NOMO-1 (cell line): Measurements from ENCODE around the gene SCP2.

Experiments
- DNase-seq, 2 experiments: peaks; one replicate each; lab custom pipeline; 2025; ENCODE audit not compliant: unreplicated experiment in 2 of 2; lab: John Stamatoyannopoulos, UW

SCP2 gene

DNA sequence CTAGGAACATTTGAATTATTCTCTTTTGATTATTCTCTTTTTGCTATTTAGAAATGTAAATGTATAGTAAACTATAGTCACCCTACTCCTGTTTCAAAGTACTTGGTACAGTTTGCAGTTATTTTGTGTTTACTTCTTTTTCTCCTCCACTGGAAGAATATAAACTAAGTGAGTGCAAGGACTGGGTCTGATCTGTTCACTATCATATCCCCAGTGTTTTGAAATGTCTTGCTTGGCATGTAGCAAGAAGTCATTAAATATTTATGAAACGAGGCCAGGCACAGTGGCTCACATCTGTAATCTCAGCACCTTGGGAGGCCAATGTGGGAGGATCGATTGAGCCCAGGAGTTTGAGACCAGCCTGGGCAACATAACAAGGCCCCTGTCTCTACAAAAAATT, 99.2 kb downstream of the SCP2 start:
- no peak for DNase-seq

DNA sequence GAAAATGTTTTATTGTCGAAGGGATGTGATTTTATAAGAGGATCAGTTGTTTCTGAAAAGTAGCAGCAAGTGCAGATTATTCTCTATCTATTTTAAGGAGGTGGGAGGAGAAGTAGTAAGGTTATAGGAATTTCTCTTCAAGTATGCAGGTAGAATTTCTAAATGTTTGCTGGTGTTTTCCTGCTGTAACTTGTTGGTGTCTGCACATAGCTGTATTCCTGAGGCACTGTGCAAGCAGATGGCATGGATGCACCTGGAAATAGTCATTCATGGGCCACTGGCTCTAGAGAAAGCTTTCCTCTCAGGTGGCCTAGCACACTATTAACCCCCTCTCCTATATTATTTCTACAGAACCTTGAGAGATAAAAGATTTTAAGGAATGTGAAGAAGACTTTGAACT, 104.7 kb downstream of the SCP2 start:
- DNase-seq: no peak

DNA sequence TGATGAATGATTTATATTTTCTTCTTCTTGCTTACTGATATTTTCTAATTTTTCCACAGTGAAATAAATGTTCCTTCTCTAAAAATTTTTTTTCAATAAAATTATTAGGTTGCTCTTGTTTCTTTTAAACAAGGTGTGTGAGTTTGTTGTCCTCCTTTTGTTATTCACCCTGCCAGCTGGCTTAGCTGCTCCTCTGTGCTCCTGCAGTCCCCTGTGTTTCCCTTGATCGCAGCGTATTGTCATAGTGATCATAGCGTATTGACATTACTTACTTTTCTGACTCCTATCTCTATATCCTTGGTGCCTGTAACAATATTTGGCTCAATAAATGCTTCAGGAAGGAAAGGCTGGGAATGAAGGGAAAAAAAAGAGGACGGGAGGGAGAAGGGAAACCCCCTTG, 110.1 kb downstream of the SCP2 start:
- no peak for DNase-seq

DNA sequence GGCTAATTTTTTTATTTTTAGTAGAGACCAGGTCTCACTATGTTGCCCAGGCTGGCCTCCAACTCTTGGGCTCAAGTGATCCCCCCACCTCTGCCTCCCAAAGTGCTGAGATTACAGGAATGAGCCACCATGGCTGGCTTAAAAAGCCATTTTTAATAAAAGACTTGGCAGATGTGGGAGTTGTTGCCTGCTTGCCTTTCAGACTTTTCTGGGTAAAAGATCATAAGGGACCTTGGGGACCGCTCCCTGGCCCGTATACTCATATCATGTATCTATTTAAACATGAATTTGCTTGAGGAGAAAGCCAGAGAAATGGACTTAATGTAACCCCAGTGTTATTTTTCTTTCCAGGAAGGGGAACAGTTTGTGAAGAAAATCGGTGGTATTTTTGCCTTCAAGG, 111.5 kb downstream of the SCP2 start:
- DNase-seq: no peak

DNA sequence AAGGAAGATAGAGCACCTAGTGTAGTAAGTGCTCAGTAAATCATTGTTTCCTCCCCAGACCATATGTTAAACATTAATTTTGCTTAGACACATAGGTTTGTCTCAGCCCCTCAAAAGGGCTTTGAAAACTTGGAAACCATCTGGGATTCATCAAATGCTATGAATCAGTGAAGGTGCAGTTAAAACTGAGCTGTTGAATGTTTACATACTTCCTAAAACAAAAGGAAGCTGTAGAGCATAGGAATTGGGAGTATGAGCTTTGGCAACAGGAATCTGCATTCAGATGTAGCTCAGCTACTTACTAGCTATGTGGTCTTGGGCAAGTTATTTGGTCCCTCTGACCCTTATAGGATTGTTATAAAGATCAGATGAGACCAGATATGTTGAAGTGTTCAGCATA, 116.2 kb downstream of the SCP2 start:
- DNase-seq: no peak

DNA sequence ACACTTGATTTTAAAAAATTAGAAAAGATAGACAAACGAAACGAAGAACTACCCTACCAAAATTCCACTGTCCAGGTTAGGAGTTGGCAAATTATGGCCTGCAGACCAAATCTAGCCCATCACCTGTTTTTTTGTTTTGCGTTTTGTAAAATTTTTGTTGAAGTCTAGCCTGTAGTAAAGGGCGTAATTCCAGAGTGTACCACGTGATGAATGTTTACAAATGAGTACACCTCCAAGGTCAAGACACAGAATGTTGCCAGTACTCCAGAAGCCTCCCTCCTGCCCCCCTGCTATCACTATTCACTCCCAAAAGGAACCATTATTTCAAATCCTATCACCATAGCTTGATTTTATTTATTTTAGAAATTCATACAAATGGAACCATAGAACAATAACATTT, 117.8 kb downstream of the SCP2 start:
- DNase-seq: no peak

DNA sequence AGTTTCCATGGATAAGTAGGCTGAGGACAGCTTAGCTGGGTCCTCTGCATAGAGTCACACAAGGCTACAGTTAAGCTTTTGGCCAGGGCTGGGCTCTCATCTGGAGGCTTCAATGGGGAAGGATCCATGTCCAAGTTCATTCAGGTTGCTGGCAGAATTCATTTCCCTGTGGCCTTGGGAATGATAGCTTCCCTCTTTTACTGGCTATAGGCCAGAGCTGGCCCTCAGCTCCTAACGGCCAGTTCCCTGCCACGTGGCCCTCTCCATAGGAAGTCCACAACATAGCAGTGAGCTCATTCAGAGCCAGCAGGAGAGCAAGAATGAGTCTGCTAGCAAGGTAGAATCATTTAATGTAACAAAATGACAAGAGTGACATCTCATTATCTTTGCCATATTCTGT, 119.9 kb downstream of the SCP2 start:
- DNase-seq: no peak

DNA sequence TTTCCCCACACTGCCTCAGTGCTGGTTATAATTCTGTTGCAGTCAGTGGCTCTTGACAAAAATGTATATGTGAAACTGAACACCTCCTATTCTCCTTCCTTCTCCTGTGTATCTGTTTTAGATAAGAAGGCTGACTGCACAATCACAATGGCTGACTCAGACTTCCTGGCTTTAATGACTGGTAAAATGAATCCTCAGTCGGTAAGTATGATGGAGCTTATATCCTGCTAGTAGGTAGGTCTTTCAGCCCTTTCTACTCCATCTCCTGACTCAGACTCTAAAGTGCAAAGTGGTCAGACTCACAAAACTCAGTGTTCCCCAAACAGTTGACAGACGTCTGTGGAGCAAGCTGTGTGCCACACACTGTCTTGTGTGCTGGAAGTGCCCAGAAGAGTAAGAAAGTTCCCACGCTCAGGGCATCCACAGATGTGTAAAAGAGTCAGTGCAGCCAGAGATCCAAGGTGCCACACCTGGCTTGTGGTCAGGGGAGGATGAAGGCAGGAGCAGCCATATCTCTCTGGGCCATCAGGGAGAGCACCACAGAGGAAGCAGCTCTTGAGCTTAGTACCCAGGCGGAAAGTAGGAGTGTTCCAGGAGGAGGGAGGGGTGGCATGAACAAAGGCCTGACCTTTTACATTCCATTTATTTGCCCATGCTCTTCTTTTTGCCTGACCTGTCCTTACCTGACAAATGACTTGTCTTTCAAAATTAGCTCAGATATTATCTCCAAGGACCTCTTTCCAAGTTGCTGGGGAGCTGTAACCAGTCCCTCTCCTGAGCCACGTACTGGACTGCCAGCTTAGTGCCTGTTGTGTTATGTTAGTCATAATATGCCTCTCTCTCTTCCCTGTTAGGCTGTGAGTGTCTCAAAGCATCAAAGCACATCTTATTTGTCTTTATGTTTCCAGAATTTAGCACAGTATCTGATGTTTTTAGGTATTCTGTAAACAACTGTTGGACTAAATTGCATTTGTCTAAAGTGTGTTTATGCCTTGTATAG, 121.0 kb downstream of the SCP2 start:
- peak in 1 of 2 experiments; percentile 9 for DNase-seq

DNA sequence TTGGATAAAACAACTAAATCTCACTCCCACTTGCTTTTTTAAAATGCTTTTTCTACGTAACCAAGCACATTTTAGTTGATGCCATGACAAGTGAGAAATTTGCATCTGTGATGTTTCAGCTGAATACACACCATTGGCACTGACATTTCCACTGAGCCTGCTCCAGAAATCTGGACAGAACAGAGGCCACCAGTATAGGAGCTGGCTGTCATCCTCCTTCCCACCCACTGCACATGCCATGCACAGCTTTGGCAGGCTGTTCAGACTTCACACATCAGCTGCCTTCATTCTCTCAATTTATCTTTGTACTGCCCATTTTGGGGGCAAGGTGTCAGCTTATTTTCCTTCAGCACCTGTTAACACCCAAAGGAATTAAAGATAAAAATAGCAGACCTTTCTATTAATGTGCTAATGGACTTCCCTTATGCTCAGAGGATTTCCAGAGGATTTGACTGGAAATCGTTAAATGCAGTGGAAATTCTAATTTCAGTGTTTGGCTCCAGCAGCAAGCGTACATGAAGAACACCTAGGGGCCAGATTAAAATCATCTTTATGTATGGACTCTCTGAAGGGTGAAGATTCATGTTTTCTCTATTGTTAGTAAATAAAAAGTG, 122.0 kb downstream of the SCP2 start:
- DNase-seq: no peak

DNA sequence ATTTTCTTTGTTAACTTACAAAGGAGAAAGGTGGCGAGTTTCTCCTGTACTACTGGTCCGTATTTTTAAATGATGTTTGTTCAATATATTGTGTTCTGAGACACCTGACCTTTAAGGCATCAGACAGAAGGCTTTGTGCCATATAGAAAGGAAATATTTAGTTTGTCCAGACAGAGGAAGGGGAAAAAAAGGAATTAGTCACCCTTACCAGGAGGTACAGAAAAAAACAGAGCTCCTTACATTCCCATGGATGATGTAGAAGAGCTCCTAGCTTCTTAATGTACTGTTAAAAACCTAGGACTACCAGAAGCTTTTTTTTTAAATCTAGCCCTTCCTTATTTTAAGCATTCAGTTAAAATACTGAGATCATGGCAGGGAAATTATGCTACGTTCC, 122.5 kb downstream of the SCP2 start:
- no peak for DNase-seq

DNA sequence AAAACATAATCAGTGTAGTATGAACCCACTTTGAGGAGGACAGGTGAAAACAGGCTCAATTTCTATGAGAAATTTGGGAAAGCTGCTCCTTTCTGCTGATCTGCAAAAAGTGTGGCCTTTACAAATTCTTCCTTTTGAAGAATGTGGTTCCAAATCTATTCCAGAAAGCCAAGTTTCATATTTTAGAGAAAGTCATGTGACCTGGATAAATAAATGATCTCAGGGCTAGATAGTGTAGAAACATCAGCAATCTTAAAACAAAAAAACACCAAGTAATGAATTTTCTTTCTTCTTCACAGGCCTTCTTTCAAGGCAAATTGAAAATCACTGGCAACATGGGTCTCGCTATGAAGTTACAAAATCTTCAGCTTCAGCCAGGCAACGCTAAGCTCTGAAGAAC, 123.2 kb downstream of the SCP2 start:
- DNase-seq: no peak

DNA sequence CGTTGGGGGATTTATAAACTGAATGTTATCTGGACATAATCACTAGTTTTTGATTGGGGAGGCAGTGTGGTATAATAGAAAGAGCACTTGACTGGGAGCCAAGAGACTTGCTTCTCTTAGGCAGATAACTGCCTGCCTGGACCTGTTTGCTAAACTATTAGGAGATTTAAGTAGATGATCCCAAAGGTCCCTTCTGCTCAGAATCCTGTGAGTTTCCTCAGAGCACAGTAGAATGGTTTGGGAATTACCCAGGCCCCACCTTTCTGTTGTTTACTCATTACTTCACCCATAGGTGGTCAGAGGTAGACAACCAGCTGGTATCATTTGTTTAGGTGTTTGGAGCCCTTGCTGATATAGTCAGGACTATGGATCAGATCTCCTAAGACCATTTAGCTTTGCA, 124.6 kb downstream of the SCP2 start:
- no peak for DNase-seq

DNA sequence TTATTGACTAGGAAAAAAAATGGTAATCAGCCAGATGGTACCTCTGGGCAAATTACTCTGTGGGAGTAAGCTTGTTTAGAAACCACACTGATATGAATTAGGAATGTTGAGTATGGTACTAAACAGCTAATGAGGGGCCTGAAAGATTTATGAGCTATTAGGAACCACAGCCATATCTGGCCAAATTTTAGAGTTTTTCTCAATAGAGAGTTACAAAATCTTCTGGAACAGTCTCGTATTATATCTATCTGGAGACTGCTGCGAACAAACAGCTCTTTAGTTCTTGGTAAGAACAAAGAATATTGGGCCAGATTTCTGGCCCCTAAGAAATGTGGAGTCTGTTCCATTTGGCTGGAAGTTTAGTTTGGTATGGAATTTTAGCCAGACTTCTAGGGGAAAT, 130.1 kb downstream of the SCP2 start:
- DNase-seq: no peak

DNA sequence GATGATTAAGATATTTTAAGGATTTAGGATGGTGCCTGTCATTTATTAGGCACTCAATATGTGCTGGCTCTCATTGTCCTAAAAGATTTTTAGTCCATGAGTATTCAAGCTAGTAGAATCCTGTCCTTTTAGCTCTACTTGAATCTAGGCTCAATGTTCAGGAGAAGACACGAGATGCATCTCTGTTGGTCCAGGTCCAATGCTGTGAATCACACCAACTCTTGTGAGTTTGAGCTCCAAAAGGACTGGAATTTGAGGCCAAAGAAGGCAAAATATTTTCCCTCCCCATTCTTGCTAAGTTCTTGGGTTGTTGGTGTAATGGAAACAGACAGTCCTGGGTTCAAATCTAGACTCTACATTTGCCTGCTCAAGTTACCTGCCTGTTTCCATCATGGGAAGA, 133.5 kb downstream of the SCP2 start:
- DNase-seq: no peak

DNA sequence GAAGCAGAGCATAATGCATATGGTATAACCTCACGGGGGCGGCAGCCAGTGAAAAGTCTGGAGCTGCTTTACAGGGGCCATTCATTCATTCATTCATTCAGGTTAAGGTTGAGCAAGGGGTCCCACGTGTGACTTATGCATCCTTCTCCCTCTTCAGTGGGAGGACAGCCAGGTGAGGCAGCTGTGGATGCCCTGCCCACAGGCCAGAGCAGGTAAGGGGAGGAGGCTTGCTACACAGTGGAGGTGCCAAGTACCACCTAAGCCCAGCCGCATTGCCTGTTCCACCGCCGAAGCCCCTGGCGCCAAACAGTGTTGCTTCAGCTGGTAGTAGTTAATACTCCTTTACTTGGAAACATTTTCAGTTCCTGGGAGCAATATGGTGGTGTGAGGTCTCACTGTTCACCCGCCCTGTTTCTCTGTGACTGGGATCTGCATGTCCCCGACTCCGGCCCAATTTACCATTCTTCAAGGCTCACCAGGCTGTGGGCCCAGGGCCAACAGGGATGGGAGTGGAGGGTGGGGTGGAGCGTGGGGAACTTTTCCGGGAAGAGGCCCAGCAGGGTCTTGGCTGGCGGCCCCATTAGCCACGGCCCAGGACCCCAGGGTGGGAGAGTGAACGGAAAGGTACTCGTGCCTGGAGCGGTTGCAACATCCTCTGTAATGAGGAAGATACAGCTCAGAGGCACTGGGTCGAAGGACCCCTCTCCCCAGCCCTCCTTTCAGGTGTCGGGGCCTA, 134.2 kb downstream of the SCP2 start:
- DNase-seq: no peak

DNA sequence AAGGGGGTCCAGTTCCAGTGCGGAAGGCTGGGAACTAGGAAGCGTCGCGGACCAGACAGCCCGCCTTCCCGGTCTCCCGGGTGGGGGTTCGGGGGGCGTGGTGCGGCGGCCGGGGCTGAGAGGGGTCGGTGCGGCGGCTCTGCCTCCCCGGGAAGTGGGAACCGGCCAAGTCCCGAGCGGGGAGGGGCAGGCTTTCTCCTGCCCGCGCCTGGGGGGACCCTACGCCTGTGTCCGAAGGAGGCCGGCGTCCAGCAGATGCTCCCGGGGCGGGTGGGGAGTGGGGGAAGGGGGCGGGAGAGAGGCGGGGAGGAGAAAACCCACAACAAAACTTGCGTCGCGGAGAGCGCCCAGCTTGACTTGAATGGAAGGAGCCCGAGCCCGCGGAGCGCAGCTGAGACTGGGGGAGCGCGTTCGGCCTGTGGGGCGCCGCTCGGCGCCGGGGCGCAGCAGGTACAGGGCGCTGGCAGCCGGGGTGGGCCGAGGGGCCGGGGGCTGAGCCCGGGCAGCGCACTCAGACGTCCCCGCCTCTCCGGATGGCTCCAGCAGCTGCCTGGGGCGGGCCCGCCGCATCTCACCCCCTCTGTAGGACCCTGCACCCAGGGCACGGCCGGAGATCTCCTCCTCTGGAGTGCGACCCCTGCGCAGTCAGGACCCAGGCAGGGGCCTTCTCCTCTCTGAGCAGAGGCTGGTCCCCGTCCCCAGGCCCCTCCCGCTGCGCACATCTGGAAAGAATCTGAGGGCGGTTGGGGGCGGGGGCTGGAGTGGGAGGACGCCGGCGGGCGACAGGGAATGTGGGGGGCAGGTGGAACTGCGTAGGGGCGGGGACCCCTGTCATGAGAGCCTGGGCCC, 135.0 kb downstream of the SCP2 start, which contains the start of gene PODN:
TSS of gene PODN (plus strand) at position 355 of the 849 bp plus-strand sequence. CDS start 7,643 bp downstream, outside the sequence.
- no peak for DNase-seq

DNA sequence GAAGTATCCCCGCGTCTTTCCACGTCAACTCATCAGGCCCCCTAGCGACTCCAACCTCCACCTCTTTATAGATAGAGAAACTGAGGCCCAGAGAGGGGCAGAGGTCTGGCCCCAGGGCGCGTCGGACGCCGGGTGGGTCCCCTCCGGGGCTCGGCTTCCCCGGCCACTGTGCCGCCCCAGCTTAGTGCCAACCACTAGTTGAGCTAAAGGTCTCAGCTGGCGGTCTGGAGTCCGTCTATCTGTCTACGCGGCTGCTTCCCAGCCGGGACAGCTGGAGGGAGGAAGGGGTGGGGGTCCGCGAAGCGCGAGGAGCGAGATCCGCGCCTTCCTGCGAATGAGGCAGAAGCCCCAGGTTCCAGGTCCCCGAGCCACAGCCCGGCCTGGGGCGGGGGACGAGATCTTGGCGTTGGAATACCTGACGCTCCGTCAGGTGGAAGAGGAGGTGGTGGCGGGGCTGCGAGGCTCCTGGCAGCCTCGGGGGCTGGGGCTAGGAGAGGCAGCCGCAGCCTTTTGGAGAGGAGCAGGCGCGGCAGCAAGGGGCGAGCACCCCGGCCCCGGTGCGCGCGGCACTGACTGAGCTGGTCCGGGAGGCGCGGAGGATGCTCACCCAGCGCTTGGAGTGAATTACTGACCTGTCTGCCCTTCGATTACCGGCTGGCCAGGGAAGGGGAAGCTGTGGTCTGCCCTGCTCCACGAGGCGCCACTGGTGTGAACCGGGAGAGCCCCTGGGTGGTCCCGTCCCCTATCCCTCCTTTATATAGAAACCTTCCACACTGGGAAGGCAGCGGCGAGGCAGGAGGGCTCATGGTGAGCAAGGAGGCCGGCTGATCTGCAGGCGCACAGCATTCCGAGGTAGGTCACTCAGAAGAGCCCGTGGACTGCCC, 135.9 kb downstream of the SCP2 start:
- DNase-seq: no peak

DNA sequence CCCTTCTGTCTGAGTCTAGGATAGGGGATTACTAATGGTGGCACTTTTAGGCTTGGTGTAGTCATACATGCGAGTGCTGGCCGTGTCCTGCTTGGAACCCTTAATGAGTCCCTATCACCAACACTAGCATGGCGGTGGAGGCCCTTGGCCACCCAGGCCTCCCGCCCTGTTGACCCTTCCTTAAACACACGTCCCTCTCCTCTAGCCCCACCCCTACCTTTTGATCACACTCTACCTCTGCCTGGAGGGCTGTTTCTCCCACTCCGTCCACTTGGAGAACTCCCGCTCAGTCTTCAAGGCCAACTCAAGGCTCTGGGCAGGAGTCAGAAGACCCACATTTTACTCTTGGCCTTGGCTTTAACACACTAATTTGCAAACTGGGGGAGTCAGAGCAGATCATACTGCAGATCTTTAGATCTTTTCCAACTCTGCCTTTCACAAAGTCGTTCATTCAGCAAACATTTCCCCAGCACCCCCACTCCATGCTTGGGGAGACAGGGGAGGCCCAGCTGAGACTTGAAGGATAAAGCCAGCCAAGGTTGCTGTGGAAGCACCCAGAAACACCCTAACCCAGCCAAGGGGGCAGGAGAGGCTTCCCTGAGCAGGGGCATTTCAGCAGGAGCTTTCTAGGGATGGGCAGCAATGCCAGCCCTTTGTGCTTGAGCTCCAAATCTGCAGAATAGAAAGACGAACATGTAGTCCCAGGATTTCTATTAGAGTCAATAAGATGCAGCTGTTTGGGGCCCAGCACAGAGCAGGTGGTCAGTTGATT, 136.9 kb downstream of the SCP2 start:
- DNase-seq: no peak

DNA sequence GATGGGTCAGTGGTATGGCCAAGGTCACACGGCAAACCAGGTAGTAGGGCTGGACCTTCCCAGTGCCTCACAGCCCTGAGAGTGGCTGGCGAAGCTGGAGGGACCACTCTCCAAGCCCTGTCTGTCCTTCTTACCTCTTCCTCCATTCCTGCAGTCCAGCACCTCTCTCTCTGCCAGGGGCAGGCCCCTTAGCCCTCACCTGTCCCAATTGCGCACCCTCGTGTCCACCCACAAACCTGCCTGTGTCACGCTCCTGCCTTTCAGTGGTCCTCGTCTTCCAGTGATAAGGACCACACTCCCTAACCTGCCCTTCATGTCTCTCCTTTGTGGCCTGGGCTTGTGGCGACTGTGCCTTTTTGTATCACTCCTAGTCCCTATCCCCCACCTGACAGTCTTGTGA, 138.3 kb downstream of the SCP2 start:
- no peak for DNase-seq
